ENCODE data around the gene DPP6. TPM values are rescaled to one million over a fixed set of nuclear protein-coding genes. Genes with fewer than 3 reads are reported as not detected.
A peak's percentile ranks its signal among the peaks of the same experiment; 100 is the strongest.

DPP6 gene
- total and polyA plus RNA-seq, 9 of the 15 experiments (the other 6 are each of a cell fraction or from before 2014, with no cell fraction given): not detected

DNA sequence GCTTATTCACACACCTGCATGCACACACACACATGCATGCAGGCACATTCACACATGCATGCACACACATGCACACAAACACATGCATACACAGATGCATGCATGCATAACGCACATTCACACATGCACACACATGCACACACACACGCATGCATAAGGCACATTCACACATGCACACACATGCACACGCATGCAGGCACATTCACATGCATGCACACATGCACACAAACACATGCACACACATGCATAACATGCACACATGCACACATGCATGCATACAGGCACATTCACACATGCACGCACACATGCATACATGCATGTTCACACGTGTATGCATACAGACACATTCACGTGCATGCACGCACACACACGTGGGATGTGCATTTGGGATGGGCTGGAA lies 784.9 kb downstream of the DPP6 start:
- TF ChIP-seq, protein P1, sequence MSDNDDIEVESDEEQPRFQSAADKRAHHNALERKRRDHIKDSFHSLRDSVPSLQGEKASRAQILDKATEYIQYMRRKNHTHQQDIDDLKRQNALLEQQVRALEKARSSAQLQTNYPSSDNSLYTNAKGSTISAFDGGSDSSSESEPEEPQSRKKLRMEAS (CRISPR knock-in tag; IDR thresholded peaks at IDR 0.05): peak; percentile 28; the same call in 1 of the 2 replicates
- TF ChIP-seq, protein P2, sequence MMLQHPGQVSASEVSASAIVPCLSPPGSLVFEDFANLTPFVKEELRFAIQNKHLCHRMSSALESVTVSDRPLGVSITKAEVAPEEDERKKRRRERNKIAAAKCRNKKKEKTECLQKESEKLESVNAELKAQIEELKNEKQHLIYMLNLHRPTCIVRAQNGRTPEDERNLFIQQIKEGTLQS (IDR thresholded peaks at IDR 0.05): no peak
- TF ChIP-seq, protein P2 (CRISPR knock-in tag; conservative IDR thresholded peaks at IDR 0.05): no peak
- TF ChIP-seq, protein P3, sequence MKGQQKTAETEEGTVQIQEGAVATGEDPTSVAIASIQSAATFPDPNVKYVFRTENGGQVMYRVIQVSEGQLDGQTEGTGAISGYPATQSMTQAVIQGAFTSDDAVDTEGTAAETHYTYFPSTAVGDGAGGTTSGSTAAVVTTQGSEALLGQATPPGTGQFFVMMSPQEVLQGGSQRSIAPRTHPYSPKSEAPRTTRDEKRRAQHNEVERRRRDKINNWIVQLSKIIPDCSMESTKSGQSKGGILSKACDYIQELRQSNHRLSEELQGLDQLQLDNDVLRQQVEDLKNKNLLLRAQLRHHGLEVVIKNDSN (CRISPR knock-in tag; IDR thresholded peaks at IDR 0.05): peak; percentile 24; the same call in 1 of the 2 replicates
- H3K4me2 ChIP-seq (ENCODE audit: insufficient read depth, low read length): no peak overlapping the region
- no peak overlapping the region for H3K9ac ChIP-seq (ENCODE audit: insufficient read depth in 1 of 2, low read depth in 2 of 2, low read length in 2 of 2)
- DNase-seq (ENCODE audit: extremely low read depth in 1 of 4, low spot score in 3 of 4): no peak
- H3K9me1 ChIP-seq (ENCODE audit: control insufficient read depth, insufficient read depth, low read length): peaks cover 1% of the 10 kb centered on the region
- no peak for FAIRE-seq
- no peak for ATAC-seq
- no peak overlapping the region for H3K4me3 ChIP-seq
- intact Hi-C loops (cut with micrococcal nuclease) (no loop called here), in situ Hi-C loops (cut with MboI) (no loop called here)
- no peaks in the 10 kb centered on the region for H3K4me1 ChIP-seq (replicated peaks in 1 of 2; ENCODE audit: control insufficient read depth in 2 of 2, insufficient read depth in 2 of 2, low read length in 2 of 2)
- no peaks in the 10 kb centered on the region for H3K36me3 ChIP-seq (ENCODE audit: control insufficient read depth, insufficient read depth, low read length)
- H3K27me3 ChIP-seq (ENCODE audit: control insufficient read depth in 2 of 2, insufficient read depth in 2 of 2, low read length in 2 of 2): peaks cover 65 to 91% of the 10 kb centered on the region in 2 experiments
- no peaks in the 10 kb centered on the region; the same call in 1 of the 2 replicates for H3K9me3 ChIP-seq (replicated peaks; ENCODE audit: control insufficient read depth, insufficient read depth, low read depth, low read length)
- BruUV-seq (replicated peaks): no TSS peak
- no peak overlapping the region for H2AFZ ChIP-seq (ENCODE audit: low read depth, low read length)
- 0% methylated on average over 8 of the region's 8 CpGs for WGBS (ENCODE audit: insufficient coverage, low coverage, missing lambda C conversion rate)
- H4K20me1 ChIP-seq (replicated peaks; ENCODE audit: control insufficient read depth, insufficient read depth, low read length): peaks cover 4% of the 10 kb centered on the region; the same call in 1 of the 2 replicates
- ChIA-PET POLR2A (no interaction called here), CTCF (ENCODE audit: low intra/inter-chr PET ratio) (no interaction called here)
- H3K79me2 ChIP-seq (ENCODE audit: control insufficient read depth, insufficient read depth, low read length): no peaks in the 10 kb centered on the region
- no peak overlapping the region; the same call in 2 of the 3 replicates for H3K27ac ChIP-seq (ENCODE audit: extremely low read depth, low read depth, low read length)
